Measurements from ENCODE around the gene NECAB2.

NECAB2 gene

DNA sequence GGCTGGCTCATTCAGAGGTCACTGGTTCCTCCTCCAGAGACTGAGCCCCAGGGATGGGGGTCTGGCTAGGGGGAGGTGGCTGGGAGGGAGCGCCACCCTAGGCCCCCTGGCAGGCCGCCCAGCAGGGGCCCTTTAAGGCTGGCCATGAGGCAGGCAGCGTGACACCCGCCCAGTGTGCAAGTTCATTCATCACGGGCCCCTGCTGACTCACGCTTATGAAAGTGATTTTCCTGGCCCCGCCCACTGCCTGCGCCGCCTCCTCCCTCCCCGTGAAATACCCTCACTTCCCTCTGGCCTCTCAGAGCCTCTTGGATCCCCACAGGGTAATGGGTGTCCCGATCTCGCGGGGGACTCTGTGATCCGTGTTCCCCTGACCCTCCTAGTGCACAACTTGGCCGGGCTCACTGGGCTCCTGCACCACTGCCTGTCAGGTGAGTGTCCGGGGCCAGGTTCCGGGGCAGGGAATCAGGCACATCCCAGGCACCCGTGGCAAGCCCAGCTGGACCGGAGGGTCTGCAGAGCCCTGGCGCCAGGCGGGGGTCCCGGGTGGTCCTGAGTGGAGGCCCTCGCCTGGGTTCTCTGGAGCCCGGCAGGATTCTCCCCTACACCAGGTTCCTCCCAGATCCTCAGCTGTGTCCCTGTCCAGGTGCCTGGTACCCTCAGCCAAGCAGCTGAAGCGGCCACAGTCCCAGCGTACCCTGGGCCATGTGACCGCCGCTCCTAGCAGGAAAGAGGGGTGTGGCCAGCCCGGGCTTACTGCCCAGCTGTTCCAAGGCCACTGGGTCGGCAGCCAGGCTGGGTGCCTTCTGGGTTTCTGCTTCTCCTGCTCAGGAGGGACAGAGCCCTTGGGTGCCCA, 14.9 kb upstream of the NECAB2 start, which contains the start of gene OSGIN1:
TSS of gene OSGIN1 (plus strand) at position 301 of the 856 bp plus-strand sequence. CDS start 4,432 bp downstream, outside the sequence.
- peak; percentile 26 for DNase-seq

DNA sequence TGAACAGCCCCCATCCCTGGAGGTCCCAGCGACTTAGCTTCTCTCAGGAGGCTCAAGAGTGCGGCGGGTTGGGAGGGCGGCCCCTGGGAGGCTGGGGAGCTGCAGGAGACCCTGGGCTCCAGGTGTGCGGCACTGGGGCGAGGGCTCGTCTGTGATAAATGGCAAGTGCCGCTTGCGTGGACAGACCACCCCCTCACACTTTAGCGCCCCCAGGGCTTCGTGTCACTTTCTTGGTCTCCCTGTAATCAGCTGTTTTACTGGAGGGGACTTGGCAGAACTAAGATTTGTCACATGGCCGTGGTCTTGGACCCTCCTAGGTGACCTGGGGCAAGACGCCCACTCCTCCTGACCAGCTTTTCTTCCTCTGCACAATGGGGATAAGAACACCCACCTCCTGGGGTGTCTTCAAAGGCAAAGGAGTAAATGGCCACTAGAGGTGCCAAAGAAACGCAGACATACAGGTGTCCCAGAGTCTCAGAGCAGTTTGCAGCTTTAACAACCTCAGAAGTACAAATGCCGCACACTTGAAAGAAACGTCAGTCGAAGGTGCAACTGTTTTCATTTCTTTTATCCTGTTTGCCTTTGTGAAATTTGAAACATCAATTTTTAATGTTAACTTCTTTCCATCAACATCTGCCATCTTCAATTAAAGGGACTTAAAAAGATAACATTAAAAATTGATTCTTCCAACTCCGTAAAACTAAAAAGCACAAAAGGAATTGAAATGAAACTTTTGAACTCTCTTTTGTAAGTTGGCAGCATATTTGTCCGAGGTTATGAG, 14.1 kb upstream of the NECAB2 start:
- DNase-seq = no peak

DNA sequence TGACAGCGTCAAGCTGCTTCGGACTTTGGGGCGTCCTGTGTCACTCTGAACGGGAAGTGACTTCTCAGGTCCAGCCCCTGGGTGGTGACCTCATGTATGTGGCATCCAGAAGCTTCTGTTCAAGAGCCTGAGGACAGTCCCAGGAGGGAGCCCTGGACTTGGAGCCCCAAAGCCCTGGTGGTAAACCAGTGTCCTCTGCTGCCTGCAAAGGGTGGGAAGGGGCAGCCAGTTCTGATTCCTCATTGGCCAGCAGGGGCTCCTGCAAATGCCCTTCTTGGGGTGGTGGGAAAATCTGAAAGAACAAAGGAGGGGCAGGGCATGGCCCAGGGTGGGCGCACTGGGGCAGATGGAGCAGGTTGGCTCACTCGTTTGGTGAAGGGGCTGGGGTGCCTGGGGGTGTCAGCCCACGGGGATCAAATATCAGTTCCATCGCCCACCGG, 13.4 kb upstream of the NECAB2 start:
- DNase-seq = no peak

DNA sequence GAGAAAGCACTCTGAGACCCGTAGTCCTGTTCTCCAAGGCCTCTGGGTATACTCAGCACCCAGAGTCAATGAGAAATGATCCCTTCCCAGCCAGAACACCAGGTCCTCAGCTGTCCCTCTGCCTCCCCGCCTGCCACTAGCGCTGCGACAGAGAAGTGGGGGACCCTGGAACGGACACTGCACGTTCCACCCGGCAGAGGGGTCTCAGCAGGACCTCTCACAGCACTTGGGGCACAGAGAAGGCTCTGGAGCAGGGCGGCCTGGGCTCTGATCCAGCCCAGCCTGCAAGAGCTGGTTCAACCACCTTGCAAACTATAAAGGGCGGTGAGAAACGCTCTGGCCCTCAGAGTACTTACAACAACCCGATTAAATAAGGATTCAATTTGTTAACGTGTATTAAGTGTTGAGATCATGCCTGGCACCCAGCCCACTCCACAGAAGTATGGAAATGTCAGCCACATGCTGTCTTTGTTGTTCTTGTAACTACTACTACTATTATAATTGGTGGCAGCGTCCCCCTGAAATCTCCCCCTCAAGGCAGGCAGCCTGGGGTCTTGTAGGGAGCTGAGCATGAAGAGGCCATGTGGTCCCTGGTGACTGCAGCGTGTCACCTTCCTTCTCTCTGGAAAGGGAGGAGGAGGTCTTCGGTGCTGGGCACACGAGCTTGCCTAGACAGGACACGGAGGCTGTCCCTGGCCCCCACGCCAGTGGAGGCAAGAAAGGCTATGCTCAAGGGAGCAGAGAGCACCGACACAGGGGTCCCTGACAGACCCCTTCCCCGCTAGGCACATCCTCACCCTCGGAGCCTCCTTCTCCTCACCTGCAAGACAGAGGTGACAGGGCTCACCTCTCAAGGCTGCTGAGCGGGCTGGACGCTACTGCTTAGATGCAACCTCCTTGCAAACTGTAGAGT, 12.6 kb upstream of the NECAB2 start:
- no peak for DNase-seq

DNA sequence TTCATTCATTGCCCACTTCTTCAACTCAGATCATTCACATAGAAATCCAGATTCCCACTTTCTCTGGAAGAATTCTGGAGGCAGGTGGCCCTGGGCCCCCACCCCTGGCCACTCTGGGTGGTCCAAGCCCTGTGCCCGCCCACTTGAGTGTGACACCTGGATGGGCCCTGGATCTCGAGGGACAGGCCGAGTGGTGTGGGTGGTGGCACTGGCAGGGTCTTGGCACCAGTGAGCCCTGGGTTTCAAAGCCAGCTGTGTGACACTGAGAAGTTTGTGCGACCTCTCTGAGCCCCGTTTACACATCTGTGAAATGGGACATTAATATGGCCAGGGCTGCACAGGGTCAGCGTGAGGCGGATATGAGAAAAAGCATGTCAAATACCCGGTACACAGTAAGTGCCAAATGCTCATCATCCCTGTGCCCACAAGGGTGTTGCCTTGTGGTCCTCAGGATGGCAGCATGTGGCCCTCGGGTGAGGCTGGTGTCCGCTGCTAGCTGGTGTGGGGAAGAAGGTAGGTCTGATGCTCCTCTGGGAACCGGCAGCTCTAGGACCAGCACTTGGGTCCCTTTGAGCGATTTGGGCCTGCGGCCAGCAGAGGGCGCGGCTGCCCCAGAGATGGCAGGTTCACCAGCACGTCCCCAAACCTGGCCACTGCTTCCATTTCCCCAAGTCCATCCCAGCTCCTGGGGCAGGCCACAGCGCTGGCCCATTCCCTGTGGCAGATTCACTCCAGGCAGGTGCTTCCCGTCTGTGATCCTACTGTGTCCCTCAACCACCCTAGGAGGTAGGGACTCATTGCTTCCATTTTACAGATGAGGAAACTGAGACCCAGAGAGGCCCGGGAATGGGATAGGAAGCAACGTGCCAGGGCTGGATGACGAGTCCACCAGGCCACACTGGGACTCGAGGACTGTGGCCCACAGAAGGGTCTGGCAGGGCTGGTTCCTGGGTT, 11.4 kb upstream of the NECAB2 start:
- DNase-seq = peak; percentile 46

DNA sequence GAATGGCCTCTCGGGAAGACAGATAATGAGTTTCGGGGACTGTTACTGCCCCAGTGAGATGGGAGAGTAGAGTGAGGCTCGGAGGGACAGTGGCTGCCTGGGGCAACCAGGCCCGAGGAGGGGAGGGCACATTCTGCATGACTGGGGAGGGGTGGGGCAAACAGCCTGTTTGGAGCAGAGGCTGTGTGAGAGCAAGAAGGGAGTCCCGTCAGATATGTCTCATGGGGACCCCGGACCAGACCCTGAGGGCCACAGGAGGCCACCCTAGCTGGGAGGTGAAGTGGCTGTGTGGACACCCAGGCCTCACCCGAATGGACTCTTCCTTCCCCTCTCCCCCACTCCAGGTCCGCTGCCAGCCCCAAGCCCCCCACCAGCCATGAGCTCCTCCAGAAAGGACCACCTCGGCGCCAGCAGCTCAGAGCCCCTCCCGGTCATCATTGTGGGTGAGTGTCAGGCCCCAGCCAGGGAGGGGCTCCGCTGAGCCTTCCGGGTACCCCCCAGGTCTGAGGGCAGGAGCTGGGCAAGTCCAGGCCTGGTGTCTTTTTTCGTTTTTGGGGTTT, 10.7 kb upstream of the NECAB2 start:
- no peak for DNase-seq

DNA sequence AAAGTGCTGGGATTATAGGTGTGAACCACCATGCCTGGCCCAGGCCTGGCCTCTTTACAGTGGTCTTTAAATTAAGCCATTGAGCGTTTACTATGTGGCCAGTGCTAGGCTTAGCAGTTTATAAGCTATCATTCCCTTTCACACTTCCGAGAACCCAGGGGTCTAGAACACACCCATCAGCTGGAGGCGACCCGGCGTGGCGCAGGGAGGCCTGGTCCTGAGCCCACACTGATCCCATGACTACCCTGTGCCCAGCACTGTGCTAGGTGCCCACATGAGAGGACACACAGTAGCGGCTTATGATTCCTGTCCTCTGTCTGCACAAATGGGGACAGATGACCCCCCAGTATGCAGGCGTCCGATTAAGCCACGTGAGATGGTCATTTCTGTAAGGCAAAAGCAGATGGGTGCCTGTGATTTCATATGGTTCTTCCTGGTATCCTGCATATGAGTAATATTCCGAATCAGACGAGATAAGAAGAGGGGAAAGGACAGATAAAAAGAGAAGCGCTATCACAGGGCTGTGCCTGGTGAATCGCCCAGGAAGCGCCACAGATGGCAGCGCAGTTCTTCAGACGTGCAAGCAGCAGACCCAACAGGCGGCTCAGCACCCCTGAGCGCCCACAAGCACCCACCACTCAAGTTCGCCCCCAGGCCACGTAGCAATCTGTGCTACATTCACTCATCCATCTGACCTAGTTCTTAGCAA, 9.8 kb upstream of the NECAB2 start:
- no peak for DNase-seq

DNA sequence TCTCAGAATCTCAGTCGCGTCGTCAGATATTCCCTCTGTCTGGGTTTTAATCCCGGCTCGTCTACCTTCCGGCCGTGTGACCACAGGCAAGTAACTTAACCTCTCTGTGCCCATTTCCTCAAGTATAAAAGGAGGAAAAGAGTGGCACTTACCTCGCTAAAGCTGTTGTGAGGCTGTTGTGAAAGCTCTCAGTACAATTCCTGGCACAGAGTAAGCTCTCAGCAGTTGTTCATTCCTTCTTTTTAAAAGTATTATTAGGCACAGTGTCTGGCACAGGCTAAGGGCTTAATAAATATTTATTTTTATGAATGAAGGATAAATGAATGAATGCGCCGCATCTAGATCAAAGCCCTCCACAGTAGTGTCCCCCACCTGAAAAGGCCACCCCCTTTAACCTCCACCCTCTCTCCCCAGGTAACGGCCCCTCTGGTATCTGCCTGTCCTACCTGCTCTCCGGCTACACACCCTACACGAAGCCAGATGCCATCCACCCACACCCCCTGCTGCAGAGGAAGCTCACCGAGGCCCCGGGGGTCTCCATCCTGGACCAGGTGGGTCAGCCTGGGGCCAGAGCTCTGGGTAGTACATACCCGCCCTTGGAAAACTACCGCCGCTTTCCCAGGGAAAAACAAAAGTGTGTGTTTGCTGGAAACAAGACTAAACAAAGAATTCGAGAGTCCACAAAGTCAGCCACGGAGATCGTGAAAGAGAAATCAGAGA, 9.0 kb upstream of the NECAB2 start:
- DNase-seq = no peak

DNA sequence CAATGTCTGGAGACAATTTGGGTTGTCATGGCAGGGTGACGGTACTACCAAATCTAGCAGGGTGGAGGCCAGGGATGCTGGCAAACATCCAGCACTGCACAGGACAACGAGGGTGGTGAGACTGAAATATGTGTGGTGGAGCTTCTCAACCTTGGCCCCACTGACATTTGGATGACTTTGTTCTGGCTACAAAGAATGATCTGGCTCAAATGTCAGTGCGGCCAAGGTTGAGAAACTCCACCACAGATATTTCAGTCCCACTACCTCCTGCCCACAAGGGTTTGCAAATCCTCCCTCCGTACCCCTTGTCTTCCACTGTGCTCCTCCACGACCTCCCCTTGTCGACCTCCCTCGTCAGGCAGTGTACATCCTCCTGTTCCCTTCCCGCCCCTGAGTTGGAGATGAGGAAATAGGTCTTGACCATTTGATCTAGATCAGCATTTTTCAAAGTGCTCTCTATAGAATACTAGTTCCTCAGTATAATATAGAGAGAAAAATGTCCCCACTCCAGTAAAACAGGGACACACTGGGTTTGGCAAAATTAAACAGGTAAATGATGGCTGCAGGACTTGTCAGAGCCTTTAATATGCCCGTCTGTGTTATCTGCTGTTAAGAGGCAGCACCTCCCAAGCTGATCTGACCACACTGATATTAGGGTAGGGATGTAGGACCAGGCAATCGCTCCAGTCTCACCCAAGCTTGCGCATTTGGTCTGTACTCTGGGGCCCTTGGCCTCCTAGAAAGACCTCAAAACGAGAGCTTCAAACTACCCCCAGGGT, 8.2 kb upstream of the NECAB2 start:
- no peak for DNase-seq

DNA sequence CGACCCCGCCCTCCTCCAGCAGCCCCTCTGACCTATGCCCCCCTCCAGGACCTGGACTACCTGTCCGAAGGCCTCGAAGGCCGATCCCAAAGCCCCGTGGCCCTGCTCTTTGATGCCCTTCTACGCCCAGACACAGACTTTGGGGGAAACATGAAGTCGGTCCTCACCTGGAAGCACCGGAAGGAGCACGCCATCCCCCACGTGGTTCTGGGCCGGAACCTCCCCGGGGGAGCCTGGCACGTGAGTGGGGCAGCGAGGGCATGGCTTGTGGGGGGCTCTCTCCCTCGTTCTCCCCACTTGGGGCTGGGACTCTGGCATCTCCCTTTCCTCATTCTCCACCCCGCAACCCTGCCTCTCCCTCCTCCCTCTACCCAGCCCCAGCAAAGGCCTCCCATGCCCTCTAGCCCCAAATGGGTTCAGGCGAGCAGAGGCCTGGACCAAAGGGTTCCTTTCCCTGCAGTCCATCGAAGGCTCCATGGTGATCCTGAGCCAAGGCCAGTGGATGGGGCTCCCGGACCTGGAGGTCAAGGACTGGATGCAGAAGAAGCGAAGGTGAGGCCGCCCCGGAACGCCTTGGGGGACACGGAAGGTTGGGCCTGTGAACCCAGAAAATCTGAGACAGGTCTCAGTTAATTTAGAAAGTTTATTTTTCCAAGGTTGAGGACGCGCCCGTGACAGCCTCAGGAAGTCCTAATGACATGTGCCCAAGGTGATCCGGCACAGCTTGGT, 7.4 kb upstream of the NECAB2 start:
- no peak for DNase-seq

DNA sequence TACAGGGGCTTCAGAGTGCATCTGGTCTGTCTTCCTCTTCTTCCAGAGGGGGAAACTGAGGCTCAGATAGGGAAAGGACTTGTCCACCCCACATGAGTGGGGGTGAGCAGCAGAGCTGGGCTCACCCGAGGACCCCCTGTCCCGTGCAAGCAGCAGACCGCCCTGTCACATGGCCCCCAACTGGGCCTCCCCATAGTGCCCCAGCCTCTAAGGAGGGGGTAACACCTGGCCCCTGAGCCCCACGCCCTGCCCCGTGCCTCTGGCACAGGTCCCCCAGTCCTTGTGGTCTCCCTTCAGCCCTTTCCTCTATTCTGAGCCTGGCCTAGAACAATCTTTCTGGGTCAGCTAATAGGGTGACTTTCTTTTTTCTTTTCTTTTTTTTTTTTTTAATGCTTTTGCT, 6.5 kb upstream of the NECAB2 start:
- DNase-seq = no peak

DNA sequence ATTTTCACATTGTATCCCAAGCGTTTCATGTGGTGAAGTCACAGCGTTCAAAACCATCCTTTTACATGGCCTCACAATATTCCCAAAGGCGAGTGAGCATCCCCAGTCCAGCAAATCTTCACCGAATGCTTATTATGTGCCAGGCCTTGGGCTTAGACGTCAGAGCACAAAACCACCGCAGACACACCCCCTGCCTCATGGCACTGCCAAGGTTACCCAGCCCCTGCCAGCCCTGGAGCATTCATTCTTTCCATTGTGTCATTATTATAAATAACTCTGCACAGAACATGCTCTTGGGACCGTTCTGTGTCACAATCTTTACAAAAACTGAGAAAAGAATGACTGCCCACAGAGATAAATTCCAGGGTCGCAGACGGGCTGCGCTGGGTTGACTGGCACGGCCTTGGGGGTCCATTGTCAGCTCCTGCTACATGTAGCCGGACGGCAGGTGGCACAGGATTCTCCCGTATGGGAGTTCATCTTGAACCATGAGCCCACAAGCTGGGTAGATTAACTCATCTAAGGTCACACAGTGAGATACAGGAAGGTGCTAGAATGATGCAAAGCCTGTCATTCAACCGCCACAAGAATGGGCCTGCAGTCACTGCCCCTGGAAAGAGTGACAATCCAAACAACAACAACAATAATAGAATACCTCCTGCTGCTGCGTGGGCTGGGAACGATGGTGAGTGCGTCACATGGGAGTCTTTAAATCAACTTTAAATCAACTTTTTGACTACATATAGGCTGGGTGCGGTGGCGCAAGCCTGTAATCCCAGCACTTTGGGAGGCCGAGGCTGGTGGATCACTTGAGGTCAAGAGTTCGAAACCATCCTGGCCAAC, 4.5 kb upstream of the NECAB2 start:
- DNase-seq = no peak

DNA sequence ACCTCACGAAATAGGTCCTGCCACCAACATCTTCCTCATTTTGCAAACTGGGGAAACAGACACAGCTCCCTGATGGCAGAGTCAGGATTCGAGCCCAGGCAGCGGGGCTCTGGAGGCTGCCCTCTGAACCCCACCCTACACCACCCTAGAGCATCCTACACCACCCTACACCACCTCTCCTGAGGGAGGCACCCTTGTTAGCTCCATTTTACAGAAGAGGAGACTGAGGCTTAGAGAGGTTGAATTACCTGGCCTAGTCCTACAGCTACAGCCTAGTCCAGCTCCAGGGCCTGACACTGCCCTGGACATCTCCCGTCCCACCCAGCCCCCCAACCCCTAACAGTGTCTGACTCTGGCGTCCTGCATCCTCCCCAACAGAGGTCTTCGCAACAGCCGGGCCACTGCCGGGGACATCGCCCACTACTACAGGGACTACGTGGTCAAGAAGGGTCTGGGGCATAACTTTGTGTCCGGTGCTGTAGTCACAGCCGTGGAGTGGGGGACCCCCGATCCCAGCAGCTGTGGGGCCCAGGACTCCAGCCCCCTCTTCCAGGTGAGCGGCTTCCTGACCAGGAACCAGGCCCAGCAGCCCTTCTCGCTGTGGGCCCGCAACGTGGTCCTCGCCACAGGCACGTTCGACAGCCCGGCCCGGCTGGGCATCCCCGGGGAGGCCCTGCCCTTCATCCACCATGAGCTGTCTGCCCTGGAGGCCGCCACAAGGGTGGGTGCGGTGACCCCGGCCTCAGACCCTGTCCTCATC, 3.2 kb upstream of the NECAB2 start:
- no peak for DNase-seq

DNA sequence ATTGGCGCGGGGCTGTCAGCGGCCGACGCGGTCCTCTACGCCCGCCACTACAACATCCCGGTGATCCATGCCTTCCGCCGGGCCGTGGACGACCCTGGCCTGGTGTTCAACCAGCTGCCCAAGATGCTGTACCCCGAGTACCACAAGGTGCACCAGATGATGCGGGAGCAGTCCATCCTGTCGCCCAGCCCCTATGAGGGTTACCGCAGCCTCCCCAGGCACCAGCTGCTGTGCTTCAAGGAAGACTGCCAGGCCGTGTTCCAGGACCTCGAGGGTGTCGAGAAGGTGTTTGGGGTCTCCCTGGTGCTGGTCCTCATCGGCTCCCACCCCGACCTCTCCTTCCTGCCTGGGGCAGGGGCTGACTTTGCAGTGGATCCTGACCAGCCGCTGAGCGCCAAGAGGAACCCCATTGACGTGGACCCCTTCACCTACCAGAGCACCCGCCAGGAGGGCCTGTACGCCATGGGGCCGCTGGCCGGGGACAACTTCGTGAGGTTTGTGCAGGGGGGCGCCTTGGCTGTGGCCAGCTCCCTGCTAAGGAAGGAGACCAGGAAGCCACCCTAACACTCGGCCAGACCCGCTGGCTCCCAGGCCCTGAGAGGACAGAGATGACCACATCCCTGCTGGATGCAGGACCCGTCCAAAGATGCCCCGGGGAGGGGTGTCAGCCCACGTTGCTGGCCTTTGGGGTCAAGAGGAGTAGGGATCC, 2.4 kb upstream of the NECAB2 start:
- no peak for DNase-seq

DNA sequence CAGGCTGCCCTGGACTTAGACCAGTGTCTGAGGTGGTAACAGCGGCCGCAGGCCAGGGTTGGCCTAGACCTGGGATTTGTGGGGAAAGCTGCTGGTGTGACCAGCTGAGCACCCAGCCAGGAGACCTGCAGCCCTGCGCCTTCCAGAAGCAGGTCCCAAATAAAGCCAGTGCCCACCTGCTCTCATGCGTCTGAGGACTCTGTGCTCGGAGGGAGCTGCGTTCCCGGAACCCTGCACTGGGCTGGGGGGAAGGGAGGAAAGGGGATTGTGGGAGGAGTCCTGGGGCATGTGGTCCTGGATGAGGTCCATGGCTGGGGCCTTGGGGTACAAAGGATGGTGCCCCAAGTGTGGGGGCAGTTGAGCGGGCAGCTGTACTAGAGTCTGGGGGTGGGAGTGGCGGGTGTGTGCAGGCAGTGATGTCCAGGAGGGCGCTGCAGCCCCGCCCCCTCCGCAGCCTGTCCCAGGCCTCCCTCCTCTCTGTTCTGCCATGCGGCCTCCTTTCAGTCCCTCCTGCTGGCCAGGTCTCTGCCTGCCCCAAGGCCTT, 1.8 kb upstream of the NECAB2 start:
- DNase-seq = no peak

DNA sequence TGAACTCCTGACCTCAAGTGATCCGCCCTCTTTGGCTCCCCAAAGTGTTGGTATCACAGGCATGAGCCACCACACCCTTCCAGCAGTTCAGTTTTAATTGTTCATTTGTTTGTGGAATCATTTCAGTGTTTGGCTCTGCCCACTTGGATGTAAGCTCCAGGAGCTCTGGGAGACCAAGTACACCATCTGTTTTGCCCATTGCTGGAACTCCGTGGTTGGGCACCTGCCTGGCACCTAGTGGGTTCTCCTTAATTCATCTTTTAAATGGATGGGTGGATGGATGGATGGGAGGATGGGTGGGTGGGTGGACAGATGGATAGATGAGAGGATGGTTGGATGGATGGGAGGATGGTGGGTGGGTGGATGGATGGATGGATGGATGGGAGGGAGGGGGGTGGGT, 953 bp upstream of the NECAB2 start:
- no peak for DNase-seq
